ENCODE measurements around the gene POU2AF1.
A peak's percentile ranks its signal among the peaks of the same experiment; 100 is the strongest.

The POU2AF1 gene

GRCh38 chr11:111361052-111361801, 17.8 kb downstream of the POU2AF1 start:
- no peak for DNase-seq (ENCODE audit: low spot score)

GRCh38 chr11:111360150-111361043, 18.7 kb downstream of the POU2AF1 start:
- no peak for DNase-seq (ENCODE audit: low spot score)

- DNase-seq (ENCODE audit: low spot score): peak; percentile 56
Observed at GRCh38 chr11:111359223-111360149, 19.6 kb downstream of the POU2AF1 start.

- no peak for DNase-seq (ENCODE audit: low spot score)
Observed at GRCh38 chr11:111358038-111359001, 20.8 kb downstream of the POU2AF1 start.

- DNase-seq (ENCODE audit: low spot score): no peak
Observed at GRCh38 chr11:111357150-111358037, 21.7 kb downstream of the POU2AF1 start.

- DNase-seq (ENCODE audit: low spot score): no peak
Observed at GRCh38 chr11:111356660-111357048, 22.4 kb downstream of the POU2AF1 start.

- DNase-seq (ENCODE audit: low spot score): no peak
Observed at GRCh38 chr11:111355956-111356659, 23.0 kb downstream of the POU2AF1 start.

GRCh38 chr11:111355101-111355500, 24.0 kb downstream of the POU2AF1 start:
- DNase-seq (ENCODE audit: low spot score): no peak

GRCh38 chr11:111354601-111354891, 24.5 kb downstream of the POU2AF1 start:
- no peak for DNase-seq (ENCODE audit: low spot score)

- DNase-seq (ENCODE audit: low spot score): no peak
Observed at GRCh38 chr11:111353776-111354600, 25.1 kb downstream of the POU2AF1 start.

- DNase-seq (ENCODE audit: low spot score): no peak
Observed at GRCh38 chr11:111352935-111353710, 26.0 kb downstream of the POU2AF1 start.

GRCh38 chr11:111352231-111352746, 26.8 kb downstream of the POU2AF1 start:
- DNase-seq (ENCODE audit: low spot score): no peak

- no peak for DNase-seq (ENCODE audit: low spot score)
Observed at GRCh38 chr11:111351374-111352055, 27.6 kb downstream of the POU2AF1 start.

GRCh38 chr11:111350811-111351210, 28.3 kb downstream of the POU2AF1 start:
- no peak for DNase-seq (ENCODE audit: low spot score)

GRCh38 chr11:111349191-111349695, 29.8 kb downstream of the POU2AF1 start:
- DNase-seq (ENCODE audit: low spot score): no peak

- DNase-seq (ENCODE audit: low spot score): no peak
Observed at GRCh38 chr11:111348147-111348546, 30.9 kb downstream of the POU2AF1 start.

- no peak for DNase-seq (ENCODE audit: low spot score)
Observed at GRCh38 chr11:111347723-111348115, 31.4 kb downstream of the POU2AF1 start.

Data from NAMALWA (cell line).